SK-N-SH treated with all-trans-retinoic acid at 6 μM for 48 hours (cell line): Measurements from ENCODE around the gene VAV3.

ENCODE experiments used
- ATAC-seq: fragments of 200-7000 bp; cut with Tn5 transposase; 3 replicates; pipeline ENCODE4 v1.9.1; 2020; ENCODE audit warnings: mild to moderate bottlenecking, moderate library complexity
- ARNTL ChIP-seq: fragments of 450-650 bp; formaldehyde crosslinking; IDR thresholded peaks from 2 replicates; pipeline ENCODE4 v1.5.0; 2020; ENCODE audit warnings: low read depth, mild to moderate bottlenecking, moderate library complexity, borderline replicate concordance
- BACH2 ChIP-seq: fragments of 250-450 bp; sonication (Bioruptor Pico); IDR thresholded peaks from 2 replicates; pipeline ENCODE4 v1.9.0; 2021; ENCODE audit warnings: mild to moderate bottlenecking, borderline replicate concordance
- CSDC2 ChIP-seq: fragments of 250-450 bp; sonication (Bioruptor Pico); IDR thresholded peaks from 2 replicates; pipeline ENCODE4 v1.5.0; 2020; ENCODE audit warnings: mild to moderate bottlenecking, moderate library complexity
- CSRNP3 ChIP-seq: fragments of 250-450 bp; sonication (Bioruptor Pico); IDR thresholded peaks from 2 replicates; pipeline ENCODE4 v1.5.1; 2021; ENCODE audit warnings: mild to moderate bottlenecking, moderate library complexity
- ESRRG ChIP-seq: fragments of 250-450 bp; sonication (Bioruptor Pico); IDR thresholded peaks from 2 replicates; pipeline ENCODE4 v1.6.1; 2021; ENCODE audit warnings: mild to moderate bottlenecking
- GLIS3 ChIP-seq: fragments of 250-450 bp; sonication (Bioruptor Pico); IDR thresholded peaks from 2 replicates; pipeline ENCODE4 v1.5.0; 2020; ENCODE audit warnings: mild to moderate bottlenecking, moderate library complexity
- ISL1 ChIP-seq: fragments of 250-450 bp; sonication (Bioruptor Pico); IDR thresholded peaks from 2 replicates; pipeline ENCODE4 v2.1.2; 2022; ENCODE audit warnings: mild to moderate bottlenecking, moderate library complexity
- OSR1 ChIP-seq: fragments of 250-450 bp; sonication (Bioruptor Pico); IDR thresholded peaks from 2 replicates; pipeline ENCODE4 v1.8.0; 2022; ENCODE audit warnings: moderate library complexity, mild to moderate bottlenecking, inconsistent platforms
- PATZ1 ChIP-seq: fragments of 250-450 bp; sonication (Bioruptor Pico); IDR thresholded peaks from 2 replicates; pipeline ENCODE4 v1.8.0; 2020; ENCODE audit warnings: mild to moderate bottlenecking, moderate library complexity, borderline replicate concordance
- POU6F1 ChIP-seq: fragments of 250-450 bp; sonication (Bioruptor Pico); IDR thresholded peaks from 2 replicates; pipeline ENCODE4 v1.8.0; 2021; ENCODE audit warnings: low read depth, mild to moderate bottlenecking, moderate library complexity, borderline replicate concordance
- PPARA ChIP-seq: fragments of 250-450 bp; sonication (Bioruptor Pico); IDR thresholded peaks from 2 replicates; pipeline ENCODE4 v1.5.0; 2020; ENCODE audit warnings: mild to moderate bottlenecking, borderline replicate concordance
- RARB ChIP-seq: fragments of 250-450 bp; sonication (Bioruptor Pico); IDR thresholded peaks from 2 replicates; pipeline ENCODE4 v1.8.0; 2021; ENCODE audit warnings: mild to moderate bottlenecking, moderate library complexity
- TCF4 ChIP-seq: fragments of 250-450 bp; sonication (Bioruptor Pico); IDR thresholded peaks from 2 replicates; pipeline ENCODE4 v1.8.0; 2021; ENCODE audit warnings: mild to moderate bottlenecking, moderate library complexity, borderline replicate concordance
- TOX ChIP-seq: fragments of 250-450 bp; sonication (Bioruptor Pico); IDR thresholded peaks from 2 replicates; pipeline ENCODE4 v1.8.0; 2021; ENCODE audit warnings: mild to moderate bottlenecking, moderate library complexity, borderline replicate concordance
- TSHZ2 ChIP-seq: fragments of 250-450 bp; sonication (Bioruptor Pico); IDR thresholded peaks from 2 replicates; pipeline ENCODE4 v1.5.0; 2020; ENCODE audit warnings: mild to moderate bottlenecking, moderate library complexity
- ZC3H10 ChIP-seq: fragments of 250-450 bp; sonication (Bioruptor Pico); IDR thresholded peaks from 2 replicates; pipeline ENCODE4 v1.5.1; 2021; ENCODE audit warnings: mild to moderate bottlenecking, moderate library complexity
- ZFP3 ChIP-seq: fragments of 250-450 bp; sonication (Bioruptor Pico); IDR thresholded peaks from 2 replicates; pipeline ENCODE4 v1.5.0; 2020; ENCODE audit warnings: mild to moderate bottlenecking, moderate library complexity
- ZNF565 ChIP-seq: fragments of 450-650 bp; formaldehyde crosslinking; conservative IDR thresholded peaks from 2 replicates; pipeline ENCODE4 v1.5.0; 2020; ENCODE audit warnings: low read depth, mild to moderate bottlenecking, moderate library complexity
- ZNF70 ChIP-seq: fragments of 450-650 bp; formaldehyde crosslinking; IDR thresholded peaks from 2 replicates; pipeline ENCODE4 v1.5.0; 2020; ENCODE audit warnings: mild to moderate bottlenecking, moderate library complexity
- ZNF8 ChIP-seq: fragments of 450-650 bp; formaldehyde crosslinking; IDR thresholded peaks from 2 replicates; pipeline ENCODE4 v1.5.0; 2020; ENCODE audit warnings: mild to moderate bottlenecking, moderate library complexity

VAV3 gene

GRCh38 chr1:107965110-107965991 is at the start of gene VAV3:
Gene VAV3 (minus strand): TSS chr1:107965180. CDS start chr1:107964869, 311 bp downstream.
- no peak for TF ChIP-seq CSRNP3 (CRISPR knock-in tag)
- TF ChIP-seq ZNF70 (CRISPR knock-in tag), result 0 out of 2 replicates have a peak, but pooled peaks have one; percentile 42
- TF ChIP-seq GLIS3 (CRISPR knock-in tag), result no peak
- TF ChIP-seq, all 23 proteins: peak for 1
- ATAC-seq, result peak; percentile 86

- TF ChIP-seq TOX (CRISPR knock-in tag) (no peak), ISL1 (CRISPR knock-in tag) (no peak), RARB (CRISPR knock-in tag) (no peak), TSHZ2 (CRISPR knock-in tag) (no peak), POU6F1 (CRISPR knock-in tag) (no peak), ARNTL (CRISPR knock-in tag) (no peak), GLIS3 (CRISPR knock-in tag) (no peak), TCF4 (CRISPR knock-in tag) (no peak), ZNF70 (CRISPR knock-in tag) (no peak), BACH2 (CRISPR knock-in tag) (no peak), OSR1 (CRISPR knock-in tag) (no peak), ZNF565 (CRISPR knock-in tag) (no peak), ESRRG (no peak), CSDC2 (CRISPR knock-in tag) (no peak), PPARA (no peak), ZC3H10 (CRISPR knock-in tag) (no peak), ZNF8 (CRISPR knock-in tag) (no peak)
- ATAC-seq, result no peak
Observed at GRCh38 chr1:108012553-108012952, 47.6 kb upstream of the VAV3 start.

GRCh38 chr1:108011295-108011694 is 46.3 kb upstream of the VAV3 start:
- TF ChIP-seq PATZ1 (CRISPR knock-in tag) (no peak), OSR1 (CRISPR knock-in tag) (no peak), CSDC2 (CRISPR knock-in tag) (no peak)
- no peak for ATAC-seq

GRCh38 chr1:108010581-108010980 is 45.6 kb upstream of the VAV3 start:
- ATAC-seq, result no peak
- TF ChIP-seq CSDC2 (CRISPR knock-in tag), result no peak
- no peak for TF ChIP-seq GLIS3 (CRISPR knock-in tag)
- TF ChIP-seq ESRRG, result no peak
- no peak for TF ChIP-seq ARNTL (CRISPR knock-in tag)
- no peak for TF ChIP-seq PPARA
- no peak for TF ChIP-seq ZNF70 (CRISPR knock-in tag)
- TF ChIP-seq OSR1 (CRISPR knock-in tag), result no peak
- TF ChIP-seq ZFP3 (CRISPR knock-in tag), result no peak
- no peak for TF ChIP-seq TOX (CRISPR knock-in tag)
- no peak for TF ChIP-seq POU6F1 (CRISPR knock-in tag)
- no peak for TF ChIP-seq BACH2 (CRISPR knock-in tag)
- no peak for TF ChIP-seq TSHZ2 (CRISPR knock-in tag)
- TF ChIP-seq TCF4 (CRISPR knock-in tag), result no peak
